GM12875 (cell line): Measurements from ENCODE around the gene FEN1.
A peak's percentile ranks its signal among the peaks of the same experiment; 100 is the strongest.

Experiments used
- H3K4me3 ChIP-seq: one replicate; pipeline ENCODE4 v1.5.1; 2011; ENCODE audit warnings: low read depth, low read length, control low read depth
- TF ChIP-seq, protein P1 (sequence below): IDR thresholded peaks from 2 replicates; pipeline ENCODE4 v1.5.1; 2011; ENCODE audit warnings: low read depth, mild to moderate bottlenecking, control low read depth, inconsistent platforms, low read length, moderate library complexity, borderline replicate concordance; ENCODE audit not compliant: insufficient read depth

FEN1 gene

GRCh38 chr11:61747192-61747966 lies 45.3 kb upstream of the FEN1 start:
- TF ChIP-seq, protein P1, sequence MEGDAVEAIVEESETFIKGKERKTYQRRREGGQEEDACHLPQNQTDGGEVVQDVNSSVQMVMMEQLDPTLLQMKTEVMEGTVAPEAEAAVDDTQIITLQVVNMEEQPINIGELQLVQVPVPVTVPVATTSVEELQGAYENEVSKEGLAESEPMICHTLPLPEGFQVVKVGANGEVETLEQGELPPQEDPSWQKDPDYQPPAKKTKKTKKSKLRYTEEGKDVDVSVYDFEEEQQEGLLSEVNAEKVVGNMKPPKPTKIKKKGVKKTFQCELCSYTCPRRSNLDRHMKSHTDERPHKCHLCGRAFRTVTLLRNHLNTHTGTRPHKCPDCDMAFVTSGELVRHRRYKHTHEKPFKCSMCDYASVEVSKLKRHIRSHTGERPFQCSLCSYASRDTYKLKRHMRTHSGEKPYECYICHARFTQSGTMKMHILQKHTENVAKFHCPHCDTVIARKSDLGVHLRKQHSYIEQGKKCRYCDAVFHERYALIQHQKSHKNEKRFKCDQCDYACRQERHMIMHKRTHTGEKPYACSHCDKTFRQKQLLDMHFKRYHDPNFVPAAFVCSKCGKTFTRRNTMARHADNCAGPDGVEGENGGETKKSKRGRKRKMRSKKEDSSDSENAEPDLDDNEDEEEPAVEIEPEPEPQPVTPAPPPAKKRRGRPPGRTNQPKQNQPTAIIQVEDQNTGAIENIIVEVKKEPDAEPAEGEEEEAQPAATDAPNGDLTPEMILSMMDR = peak; percentile 98
- no peak overlapping the region for H3K4me3 ChIP-seq

DNA sequence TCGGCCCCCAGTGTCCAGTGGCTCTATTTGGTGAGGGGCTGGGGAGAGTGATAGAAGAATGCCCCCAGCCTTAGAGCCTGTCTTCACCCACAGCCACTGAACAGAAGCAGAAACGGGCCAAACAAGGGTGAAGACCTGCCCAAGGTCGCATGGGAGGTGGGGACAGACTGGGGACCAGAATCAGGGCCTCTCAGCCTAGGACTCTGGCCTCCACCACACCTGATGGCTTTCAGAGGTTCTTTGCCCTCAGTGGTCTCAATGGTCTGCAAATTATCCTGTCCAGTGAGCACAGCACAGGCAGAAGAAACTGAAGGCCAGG lies 44.8 kb upstream of the FEN1 start:
- TF ChIP-seq, protein P1 = no peak
- H3K4me3 ChIP-seq = no peak overlapping the region

GRCh38 chr11:61749591-61750217 lies 43.0 kb upstream of the FEN1 start:
- TF ChIP-seq, protein P1 = no peak
- H3K4me3 ChIP-seq = no peak overlapping the region

GRCh38 chr11:61750631-61751273 lies 42.0 kb upstream of the FEN1 start:
- H3K4me3 ChIP-seq = no peak overlapping the region
- TF ChIP-seq, protein P1 = no peak

GRCh38 chr11:61751384-61751783 lies 41.3 kb upstream of the FEN1 start:
- H3K4me3 ChIP-seq = no peak overlapping the region
- TF ChIP-seq, protein P1 = no peak

- TF ChIP-seq, protein P1 = peak; percentile 68
- H3K4me3 ChIP-seq = no peak within 1 kb of the TSS
Observed at GRCh38 chr11:61752117-61752924, 40.4 kb upstream of the FEN1 start, which contains the start of gene MYRF. MYRF (plus strand) TSS chr11:61752636; CDS start chr11:61752745, 109 bp downstream.
